NAMALWA (cell line): ENCODE measurements around the gene EFNA3.

Experiments used
- DNase-seq: peaks from one replicate; pipeline ENCODE4 v3.0.0-alpha.2; 2015; ENCODE audit warnings: low spot score

EFNA3 gene

GRCh38 chr1:155083865-155084721, 5.5 kb downstream of the EFNA3 start:
- peak; percentile 81 for DNase-seq

GRCh38 chr1:155084722-155085503, 6.3 kb downstream of the EFNA3 start:
- peak; percentile 98 for DNase-seq

- DNase-seq: peak; percentile 84
These were observed 7.0 kb downstream of the EFNA3 start for GRCh38 chr1:155085504-155086127.

GRCh38 chr1:155086128-155086741, 7.6 kb downstream of the EFNA3 start:
- DNase-seq: peak; percentile 90

GRCh38 chr1:155086856-155087535, 8.4 kb downstream of the EFNA3 start:
- peak; percentile 32 for DNase-seq

- DNase-seq: peak; percentile 92
These were observed 12.7 kb downstream of the EFNA3 start for GRCh38 chr1:155091071-155092051.

- DNase-seq: no peak
These were observed 13.5 kb downstream of the EFNA3 start for GRCh38 chr1:155092131-155092530.

- DNase-seq: no peak
These were observed 14.0 kb downstream of the EFNA3 start for GRCh38 chr1:155092641-155093040.

GRCh38 chr1:155093911-155094621, 15.4 kb downstream of the EFNA3 start:
- DNase-seq: peak; percentile 74

GRCh38 chr1:155094622-155094948, 15.9 kb downstream of the EFNA3 start:
- DNase-seq: no peak

- DNase-seq: no peak
These were observed 20.7 kb downstream of the EFNA3 start for GRCh38 chr1:155099331-155099730.

- no peak for DNase-seq
These were observed 24.7 kb downstream of the EFNA3 start for GRCh38 chr1:155103325-155103724.

GRCh38 chr1:155104605-155105534, 26.2 kb downstream of the EFNA3 start:
- no peak for DNase-seq

- no peak for DNase-seq
These were observed 27.0 kb downstream of the EFNA3 start for GRCh38 chr1:155105604-155106011.

- DNase-seq: no peak
These were observed 28.2 kb downstream of the EFNA3 start for GRCh38 chr1:155106862-155107261.

GRCh38 chr1:155107309-155108264, 28.9 kb downstream of the EFNA3 start:
- no peak for DNase-seq

GRCh38 chr1:155108296-155108695, 29.7 kb downstream of the EFNA3 start:
- DNase-seq: no peak

- DNase-seq: no peak
These were observed 31.7 kb downstream of the EFNA3 start for GRCh38 chr1:155110381-155110780.
